Measurements from ENCODE around the gene ZNF507. TPM values are rescaled to one million over a fixed set of nuclear protein-coding genes. Genes with fewer than 3 reads are reported as not detected.
A peak's percentile ranks its signal among the peaks of the same experiment; 100 is the strongest.

ZNF507 gene
- total and polyA plus RNA-seq, 2 donors: 8.9 to 35.5 TPM

DNA sequence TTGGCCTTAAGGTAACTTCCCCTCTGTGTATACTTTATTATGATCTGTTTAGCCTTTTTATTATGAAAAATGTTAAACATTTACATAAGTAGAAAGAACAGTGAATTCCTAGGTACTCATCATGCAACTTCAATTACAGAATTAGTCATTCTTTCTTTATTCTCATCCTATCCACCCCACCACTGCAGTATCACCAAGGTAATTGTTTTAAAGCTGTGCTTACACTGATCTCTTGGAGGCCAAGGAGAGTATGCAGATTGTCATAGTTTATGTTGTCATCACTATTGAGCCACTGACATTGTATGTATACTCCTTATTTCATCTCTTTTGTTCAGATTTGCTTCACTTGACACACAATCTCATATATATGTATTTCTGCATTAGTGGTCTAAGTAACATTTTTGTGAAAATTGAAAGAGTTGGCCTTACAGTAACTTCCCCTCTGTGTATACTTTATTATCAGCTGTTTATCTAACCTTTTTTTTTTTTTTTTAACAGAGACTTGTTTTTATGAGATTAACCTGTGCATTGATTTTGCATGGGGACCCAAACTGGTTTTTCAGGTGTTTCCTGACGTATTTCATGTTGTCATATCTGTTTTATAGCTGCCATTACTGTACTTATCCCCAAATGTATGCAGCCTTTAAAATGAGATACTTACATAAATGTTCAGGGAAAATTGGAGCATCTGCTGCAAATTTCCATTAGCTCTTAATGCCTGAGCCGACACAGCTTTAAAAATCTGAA lies 4.5 kb downstream of the ZNF507 start:
- no peak for DNase-seq (ENCODE audit: extremely low spot score)
- Histone ChIP-seq H3K27ac (ENCODE audit: low read depth) (no peak overlapping the region), H3K4me1 (ENCODE audit: insufficient read depth) (peaks cover 1% of the 10 kb centered on the region), H3K36me3 (ENCODE audit: insufficient read depth) (peaks cover 4% of the 10 kb centered on the region), H3K4me3 (ENCODE audit: low read depth, low read length) (no peak overlapping the region)
- 92% methylated on average over 2 of the region's 2 CpGs for WGBS

DNA sequence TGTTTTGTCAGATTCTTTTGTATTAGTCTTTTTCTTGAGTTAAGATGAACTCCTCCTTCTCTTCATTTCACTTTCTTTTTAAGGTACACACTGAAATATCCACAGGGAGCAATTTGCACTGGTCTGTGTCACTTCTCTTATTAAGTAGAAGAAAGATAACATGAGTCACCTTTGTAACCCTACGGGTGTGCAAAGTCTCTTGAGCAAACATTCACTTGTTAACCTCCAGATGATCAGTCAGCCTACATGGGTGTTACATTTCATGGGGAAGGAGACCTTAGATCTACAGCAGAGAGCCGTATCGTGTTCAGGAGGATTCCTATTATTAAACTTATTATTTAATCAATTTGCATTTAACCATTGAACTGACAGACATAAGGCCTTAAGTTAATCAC lies 5.1 kb downstream of the ZNF507 start:
- Histone ChIP-seq H3K36me3 (ENCODE audit: insufficient read depth) (peaks cover 4% of the 10 kb centered on the region), H3K27ac (ENCODE audit: low read depth) (no peak overlapping the region), H3K4me1 (ENCODE audit: insufficient read depth) (peaks cover 1% of the 10 kb centered on the region), H3K4me3 (ENCODE audit: low read depth, low read length) (no peak overlapping the region)
- DNase-seq (ENCODE audit: extremely low spot score): no peak
- 84% methylated on average over 3 of the region's 3 CpGs for WGBS

DNA sequence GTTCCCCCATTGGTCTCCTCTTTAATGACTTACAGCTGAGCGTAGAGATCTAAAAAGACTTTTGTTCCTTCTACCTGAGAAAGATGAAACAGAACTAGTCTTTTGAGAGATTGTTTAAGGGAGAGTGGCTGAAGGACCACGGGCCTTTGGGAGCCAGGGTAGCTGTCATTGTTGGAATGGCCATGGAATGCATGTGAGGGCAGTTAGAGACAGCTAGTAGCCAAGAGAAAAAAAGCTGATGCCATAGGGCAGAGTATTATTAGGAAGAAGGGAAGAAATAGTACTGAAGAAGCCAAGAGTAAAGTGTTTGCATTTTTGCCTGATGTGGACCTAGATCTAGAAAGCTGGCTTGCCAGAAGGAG lies 5.6 kb downstream of the ZNF507 start:
- Histone ChIP-seq H3K36me3 (ENCODE audit: insufficient read depth) (peaks cover 4% of the 10 kb centered on the region), H3K4me3 (ENCODE audit: low read depth, low read length) (no peak overlapping the region), H3K27ac (ENCODE audit: low read depth) (peak overlapping the region; percentile 45), H3K4me1 (ENCODE audit: insufficient read depth) (peaks cover 1% of the 10 kb centered on the region)
- DNase-seq (ENCODE audit: extremely low spot score): no peak
- WGBS: 90% methylated on average over 2 of the region's 2 CpGs

DNA sequence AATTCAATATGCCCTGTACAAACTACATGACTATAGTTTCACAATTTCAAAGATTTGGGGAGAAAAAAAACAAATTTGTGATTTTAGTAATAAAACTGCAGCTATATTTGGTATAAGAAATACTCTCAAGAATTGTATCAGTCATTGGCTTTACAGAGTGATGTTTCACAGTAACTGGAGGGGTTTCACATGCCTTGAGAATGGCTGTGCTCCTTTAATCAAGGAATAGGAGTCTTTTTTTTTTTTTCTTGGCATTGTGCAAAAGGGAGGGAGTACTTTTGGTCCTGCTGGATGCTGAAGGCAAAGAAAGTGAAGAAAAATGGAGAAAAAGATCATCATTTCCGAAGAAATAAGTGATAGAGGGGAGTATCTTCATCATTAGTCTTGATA lies 6.8 kb downstream of the ZNF507 start:
- WGBS: 96% methylated on average over 1 of the region's 1 CpG
- Histone ChIP-seq H3K36me3 (ENCODE audit: insufficient read depth) (peaks cover 4% of the 10 kb centered on the region), H3K4me3 (ENCODE audit: low read depth, low read length) (no peak overlapping the region), H3K27ac (ENCODE audit: low read depth) (no peak overlapping the region), H3K4me1 (ENCODE audit: insufficient read depth) (peaks cover 1% of the 10 kb centered on the region)
- DNase-seq (ENCODE audit: extremely low spot score): no peak

DNA sequence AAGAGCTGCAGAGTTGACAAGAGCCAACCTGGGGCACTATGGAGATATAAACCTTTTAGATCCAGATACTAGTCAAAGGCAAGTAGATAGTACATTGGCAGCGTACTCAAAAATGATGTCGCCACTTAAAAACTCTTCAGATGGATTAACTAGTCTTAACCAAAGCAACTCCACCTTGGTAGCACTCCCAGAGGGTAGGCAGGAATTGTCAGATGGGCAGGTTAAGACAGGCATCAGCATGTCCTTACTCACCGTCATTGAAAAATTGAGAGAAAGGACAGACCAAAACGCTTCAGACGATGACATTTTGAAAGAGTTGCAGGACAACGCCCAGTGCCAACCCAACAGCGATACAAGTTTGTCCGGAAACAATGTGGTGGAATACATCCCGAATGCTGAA lies 8.9 kb downstream of the ZNF507 start:
- Histone ChIP-seq H3K4me1 (ENCODE audit: insufficient read depth) (peaks cover 1% of the 10 kb centered on the region), H3K36me3 (ENCODE audit: insufficient read depth) (peaks cover 7% of the 10 kb centered on the region), H3K4me3 (ENCODE audit: low read depth, low read length) (no peak overlapping the region), H3K27ac (ENCODE audit: low read depth) (no peak overlapping the region)
- WGBS: 94% methylated on average over 9 of the region's 9 CpGs
- DNase-seq (ENCODE audit: extremely low spot score): no peak

DNA sequence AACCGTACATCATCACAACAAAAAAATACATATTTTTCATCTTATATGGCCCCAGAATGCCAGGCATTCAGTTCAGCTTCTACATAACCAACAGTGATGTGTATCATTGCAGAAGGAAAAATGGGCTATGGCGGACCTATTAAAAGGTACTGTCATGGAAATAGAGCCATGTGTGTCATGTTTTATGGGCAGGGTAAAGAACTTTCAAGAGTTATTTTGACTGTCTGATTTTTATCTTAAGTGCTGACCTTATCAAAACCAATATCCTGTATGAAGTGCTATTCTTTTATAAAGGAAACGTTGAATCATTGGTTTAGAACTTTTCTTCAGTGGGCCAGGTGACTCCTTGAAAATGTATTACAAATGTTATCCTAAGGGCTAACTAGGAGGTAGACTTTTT lies 9.9 kb downstream of the ZNF507 start:
- no peak for DNase-seq (ENCODE audit: extremely low spot score)
- 89% methylated on average over 3 of the region's 3 CpGs for WGBS
- Histone ChIP-seq H3K4me3 (ENCODE audit: low read depth, low read length) (no peak overlapping the region), H3K4me1 (ENCODE audit: insufficient read depth) (peaks cover 1% of the 10 kb centered on the region), H3K36me3 (ENCODE audit: insufficient read depth) (peaks cover 7% of the 10 kb centered on the region), H3K27ac (ENCODE audit: low read depth) (no peak overlapping the region)

DNA sequence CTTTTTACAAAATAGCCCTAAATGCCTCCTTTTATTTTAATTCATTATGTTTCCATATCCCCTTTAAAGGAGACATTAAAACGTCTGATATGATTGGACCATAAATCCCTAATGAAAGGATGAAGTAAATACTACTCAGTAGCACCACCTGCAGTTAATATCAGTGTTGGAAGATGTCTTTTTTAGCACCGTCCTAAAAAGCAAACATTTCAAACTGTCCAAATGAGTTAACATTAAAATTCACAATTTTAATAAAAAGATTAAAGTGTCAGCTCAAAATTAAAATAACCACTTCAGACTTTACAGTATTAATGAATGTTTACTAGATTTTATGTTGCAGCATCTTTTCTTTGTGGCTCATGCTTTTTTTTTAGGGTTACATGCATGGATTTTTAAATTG lies 12.3 kb downstream of the ZNF507 start:
- no peak overlapping the region for H3K27ac ChIP-seq (ENCODE audit: low read depth)
- peaks cover 7% of the 10 kb centered on the region for H3K36me3 ChIP-seq (ENCODE audit: insufficient read depth)
- WGBS: 13% methylated on average over 2 of the region's 2 CpGs
- no peak for DNase-seq (ENCODE audit: extremely low spot score)
- H3K4me3 ChIP-seq (ENCODE audit: low read depth, low read length): no peak overlapping the region
- H3K4me1 ChIP-seq (ENCODE audit: insufficient read depth): no peaks in the 10 kb centered on the region

DNA sequence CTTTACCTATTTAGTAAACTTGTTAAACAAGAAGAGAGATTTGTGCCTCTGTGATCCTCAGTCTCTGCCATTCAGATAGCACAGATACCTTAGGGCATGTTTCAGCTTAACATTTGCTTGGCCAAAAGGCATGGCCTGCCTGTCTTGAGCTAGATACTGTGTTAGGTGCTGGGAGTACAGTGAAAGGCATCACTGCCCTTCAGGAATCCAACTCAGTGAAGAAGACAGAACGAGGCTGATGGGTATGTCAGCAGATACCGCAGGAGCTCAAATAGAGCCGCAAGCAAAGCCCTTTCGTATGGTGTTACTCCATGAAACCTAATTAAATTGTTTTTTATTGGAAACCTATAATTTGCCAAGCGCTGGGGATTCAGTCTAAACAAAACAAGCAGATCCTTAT lies 12.9 kb downstream of the ZNF507 start:
- Histone ChIP-seq H3K4me1 (ENCODE audit: insufficient read depth) (no peaks in the 10 kb centered on the region), H3K36me3 (ENCODE audit: insufficient read depth) (peaks cover 5% of the 10 kb centered on the region), H3K27ac (ENCODE audit: low read depth) (no peak overlapping the region), H3K4me3 (ENCODE audit: low read depth, low read length) (no peak overlapping the region)
- 78% methylated on average over 5 of the region's 5 CpGs for WGBS
- DNase-seq (ENCODE audit: extremely low spot score): no peak

DNA sequence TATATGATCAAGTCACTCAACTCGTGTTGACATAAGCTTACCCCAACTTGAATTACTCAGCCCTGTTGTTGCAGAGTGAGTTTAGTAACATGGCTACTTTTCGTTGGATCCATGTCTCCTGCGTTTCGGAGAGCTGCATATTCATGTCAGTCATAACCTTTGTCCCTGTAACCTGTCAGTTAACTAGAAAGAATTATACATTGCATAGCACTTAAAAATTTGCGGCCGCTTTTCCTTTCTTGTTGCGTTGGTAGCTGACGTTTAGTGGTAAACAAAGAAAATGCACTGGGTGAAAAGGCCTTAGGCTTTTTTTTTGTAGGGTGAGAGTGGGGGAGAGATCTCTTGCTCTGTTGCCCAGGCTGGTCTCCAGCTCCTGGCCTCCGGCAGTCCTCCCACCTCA lies 14.2 kb downstream of the ZNF507 start:
- WGBS: 85% methylated on average over 9 of the region's 9 CpGs
- Histone ChIP-seq H3K4me3 (ENCODE audit: low read depth, low read length) (no peak overlapping the region), H3K27ac (ENCODE audit: low read depth) (no peak overlapping the region), H3K4me1 (ENCODE audit: insufficient read depth) (no peaks in the 10 kb centered on the region), H3K36me3 (ENCODE audit: insufficient read depth) (peaks cover 3% of the 10 kb centered on the region)
- DNase-seq (ENCODE audit: extremely low spot score): no peak

DNA sequence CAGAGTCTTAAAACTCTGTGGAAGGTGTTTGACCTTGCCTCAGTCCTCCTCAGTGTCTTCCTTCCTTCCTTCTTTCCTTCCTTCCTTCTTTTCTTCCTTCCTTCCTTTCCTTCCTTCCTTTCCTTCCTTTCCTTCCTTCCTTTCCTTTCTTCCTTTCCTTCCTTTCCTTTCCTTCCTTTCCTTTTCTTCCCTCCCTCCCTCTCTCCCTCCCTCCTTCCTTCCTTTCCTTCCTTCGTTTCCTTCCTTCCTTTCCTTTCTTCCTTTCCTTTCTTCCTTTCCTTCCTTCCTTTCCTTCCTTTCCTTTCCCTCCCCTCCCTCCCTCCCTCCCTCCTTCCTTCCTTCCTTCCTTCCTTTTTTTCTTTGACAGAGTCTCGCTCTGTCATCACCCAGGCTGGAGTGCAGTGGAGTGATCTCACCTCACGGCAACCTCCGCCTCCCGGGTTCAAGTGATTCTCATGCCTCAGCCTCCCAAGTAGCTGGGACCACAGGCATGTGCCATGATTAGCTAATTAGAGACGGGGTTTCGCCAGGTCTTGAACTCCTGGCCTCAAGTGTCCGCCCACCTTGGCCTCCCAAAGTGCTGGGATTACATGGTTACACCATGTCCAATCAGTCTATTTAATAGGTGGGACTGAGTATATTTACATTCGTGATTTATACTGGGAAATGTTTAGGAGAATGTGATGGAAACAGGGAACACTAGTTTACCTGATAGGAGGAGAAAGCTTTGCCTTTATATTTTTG lies 16.3 kb downstream of the ZNF507 start:
- no peak for DNase-seq (ENCODE audit: extremely low spot score)
- Histone ChIP-seq H3K4me1 (ENCODE audit: insufficient read depth) (no peaks in the 10 kb centered on the region), H3K36me3 (ENCODE audit: insufficient read depth) (peaks cover 3% of the 10 kb centered on the region), H3K4me3 (ENCODE audit: low read depth, low read length) (no peak overlapping the region), H3K27ac (ENCODE audit: low read depth) (no peak overlapping the region)
- 94% methylated on average over 9 of the region's 9 CpGs for WGBS

DNA sequence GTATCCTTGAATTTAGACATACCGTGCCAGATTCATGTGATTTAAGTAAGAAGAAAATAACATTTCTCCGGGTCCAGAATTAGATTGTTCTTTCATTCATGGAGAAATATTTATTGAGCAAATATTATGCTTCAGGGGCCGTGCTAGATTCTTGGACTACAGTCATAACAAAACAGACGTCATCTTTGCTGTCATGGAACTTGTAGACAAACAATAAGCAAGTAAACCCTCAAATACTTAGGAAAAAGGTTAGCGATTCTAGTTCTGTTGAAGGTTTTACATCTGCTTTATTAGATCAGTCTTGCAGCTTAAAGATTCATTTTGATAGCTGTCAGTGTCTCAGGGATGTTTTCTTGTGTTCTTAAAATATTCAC lies 16.9 kb downstream of the ZNF507 start:
- H3K27ac ChIP-seq (ENCODE audit: low read depth): no peak overlapping the region
- DNase-seq (ENCODE audit: extremely low spot score): no peak
- H3K4me3 ChIP-seq (ENCODE audit: low read depth, low read length): no peak overlapping the region
- no peaks in the 10 kb centered on the region for H3K4me1 ChIP-seq (ENCODE audit: insufficient read depth)
- H3K36me3 ChIP-seq (ENCODE audit: insufficient read depth): peaks cover 3% of the 10 kb centered on the region
- WGBS: 88% methylated on average over 5 of the region's 5 CpGs

DNA sequence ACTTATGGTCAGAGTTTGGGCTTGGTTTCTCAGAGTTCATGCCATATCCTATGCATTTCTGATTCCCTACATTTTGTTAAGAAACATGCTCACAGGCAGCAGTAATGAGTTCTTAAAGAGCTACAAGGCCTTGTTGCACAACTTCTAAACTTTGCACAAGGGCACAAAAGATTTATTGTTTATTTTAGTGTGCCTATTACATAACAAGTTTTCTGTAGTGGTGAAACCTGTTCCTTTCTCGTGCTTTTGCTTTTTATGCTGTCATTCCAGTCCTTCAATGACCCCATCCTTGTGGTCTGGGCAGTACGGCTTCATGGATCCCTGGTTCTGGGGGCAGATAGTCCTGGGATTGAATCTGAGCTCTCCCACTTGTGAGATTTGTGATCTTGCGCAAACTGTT lies 17.8 kb downstream of the ZNF507 start:
- DNase-seq (ENCODE audit: extremely low spot score): no peak
- Histone ChIP-seq H3K27ac (ENCODE audit: low read depth) (peak overlapping the region; percentile 6), H3K4me1 (ENCODE audit: insufficient read depth) (no peaks in the 10 kb centered on the region), H3K4me3 (ENCODE audit: low read depth, low read length) (no peak overlapping the region), H3K36me3 (ENCODE audit: insufficient read depth) (peaks cover 3% of the 10 kb centered on the region)
- 82% methylated on average over 3 of the region's 3 CpGs for WGBS

DNA sequence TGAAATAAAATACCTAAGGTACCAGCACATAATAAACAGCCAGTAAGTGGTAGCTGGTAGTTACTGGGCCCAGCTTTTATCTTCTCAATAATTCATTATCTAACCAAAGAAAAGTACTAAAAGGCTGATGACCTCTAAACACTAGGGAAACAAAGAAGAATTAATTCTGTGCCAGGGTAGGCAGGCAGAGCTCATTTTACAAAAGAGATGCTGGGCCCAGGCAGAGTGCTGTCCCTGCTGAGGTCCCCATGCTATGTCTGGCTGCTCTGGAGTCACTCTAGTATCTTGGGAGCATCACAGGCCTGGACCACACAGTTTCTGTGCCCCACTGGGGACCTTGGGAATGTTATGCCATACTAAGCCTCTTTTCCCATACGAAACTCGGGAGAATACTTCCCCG lies 18.2 kb downstream of the ZNF507 start:
- no peak for DNase-seq (ENCODE audit: extremely low spot score)
- Histone ChIP-seq H3K4me3 (ENCODE audit: low read depth, low read length) (no peak overlapping the region), H3K4me1 (ENCODE audit: insufficient read depth) (no peaks in the 10 kb centered on the region), H3K27ac (ENCODE audit: low read depth) (peak overlapping the region; percentile 39), H3K36me3 (ENCODE audit: insufficient read depth) (peaks cover under 1% of the 10 kb centered on the region)
- 92% methylated on average over 3 of the region's 3 CpGs for WGBS

DNA sequence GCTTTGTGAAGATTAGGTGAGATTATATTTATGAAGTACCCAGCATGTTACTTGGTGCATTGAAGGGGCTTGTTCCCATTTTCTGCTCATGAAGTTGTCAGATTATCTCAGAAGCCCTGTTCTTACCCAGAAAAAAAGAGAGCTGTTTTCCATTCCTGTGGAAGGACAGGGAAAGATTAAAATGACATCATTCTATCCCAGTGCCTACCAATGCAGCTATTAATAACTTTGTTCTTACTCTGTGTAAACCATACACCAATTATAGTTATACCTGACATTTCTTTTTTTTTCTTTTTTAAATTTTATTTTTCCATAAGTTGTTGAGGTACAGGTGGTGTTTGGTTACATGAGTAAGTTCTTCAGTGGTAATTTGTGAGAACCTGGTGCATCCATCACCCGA lies 18.6 kb downstream of the ZNF507 start:
- Histone ChIP-seq H3K36me3 (ENCODE audit: insufficient read depth) (no peaks in the 10 kb centered on the region), H3K27ac (ENCODE audit: low read depth) (no peak overlapping the region), H3K4me3 (ENCODE audit: low read depth, low read length) (no peak overlapping the region), H3K4me1 (ENCODE audit: insufficient read depth) (no peaks in the 10 kb centered on the region)
- WGBS: 93% methylated on average over 1 of the region's 1 CpG
- DNase-seq (ENCODE audit: extremely low spot score): no peak
